GM23248 (cell line): ENCODE measurements around the gene XXYLT1. TPM values are rescaled to one million over a fixed set of nuclear protein-coding genes. Genes with fewer than 3 reads are reported as not detected.
"Not testable (repeated sequence)": the region's sequence is repeated elsewhere in the genome, so short reads cannot be mapped to it uniquely, and the experiment has no call there.

Experiments used
- DNase-seq: peaks from one replicate; pipeline ENCODE4 v3.0.0-alpha.2; 2015
- H2AFZ ChIP-seq: fragments of 200-600 bp; sonication (generic); 2 replicates; pipeline ENCODE4 v1.6.1; 2016; ENCODE audit warnings: antibody characterized with exemption
- H3F3A ChIP-seq: fragments of 200-600 bp; sonication (generic); 2 replicates; pipeline ENCODE4 v1.6.1; 2016; ENCODE audit warnings: mild to moderate bottlenecking, antibody characterized with exemption, mixed run types; ENCODE audit not compliant: insufficient read depth
- H3K27ac ChIP-seq: fragments of 200-600 bp; sonication (generic); 2 replicates; pipeline ENCODE4 v1.5.1; 2016; ENCODE audit warnings: mild to moderate bottlenecking
- H3K27me3 ChIP-seq: fragments of 200-600 bp; sonication (generic); replicated peaks from 2 replicates; pipeline ENCODE4 v1.6.1; 2016; ENCODE audit warnings: mild to moderate bottlenecking; ENCODE audit not compliant: insufficient read depth
- H3K36me3 ChIP-seq: fragments of 200-600 bp; sonication (generic); 2 replicates; pipeline ENCODE4 v1.6.1; 2016; ENCODE audit warnings: low read depth, mild to moderate bottlenecking
- H3K4me1 ChIP-seq: fragments of 200-600 bp; sonication (generic); 2 replicates; pipeline ENCODE4 v1.6.1; 2016; ENCODE audit warnings: mild to moderate bottlenecking; ENCODE audit not compliant: insufficient read depth
- H3K4me2 ChIP-seq: fragments of 200-600 bp; sonication (generic); one replicate; pipeline ENCODE4 v1.6.1; 2016; ENCODE audit warnings: mild to moderate bottlenecking; ENCODE audit not compliant: unreplicated experiment
- H3K4me3 ChIP-seq: fragments of 200-600 bp; sonication (generic); 2 replicates; pipeline ENCODE4 v1.5.1; 2016; ENCODE audit warnings: mild to moderate bottlenecking
- H3K79me2 ChIP-seq: fragments of 200-600 bp; sonication (generic); 2 replicates; pipeline ENCODE4 v1.6.1; 2016; ENCODE audit warnings: mild to moderate bottlenecking; ENCODE audit not compliant: insufficient read depth
- H3K9ac ChIP-seq: fragments of 200-600 bp; sonication (generic); 2 replicates; pipeline ENCODE4 v1.6.1; 2016; ENCODE audit warnings: mild to moderate bottlenecking
- H3K9me2 ChIP-seq: fragments of 200-600 bp; sonication (generic); 2 replicates; pipeline ENCODE4 v1.6.1; 2016; ENCODE audit warnings: mixed run types, mild to moderate bottlenecking, moderate library complexity; ENCODE audit not compliant: insufficient read depth
- H3K9me3 ChIP-seq: fragments of 200-600 bp; sonication (generic); one replicate; pipeline ENCODE4 v1.6.1; 2017; ENCODE audit warnings: low read depth
- H4K20me1 ChIP-seq: fragments of 200-600 bp; sonication (generic); 2 replicates; pipeline ENCODE4 v1.6.0; 2016; ENCODE audit not compliant: insufficient read depth
- EZH2 ChIP-seq: fragments of 200-600 bp; sonication (generic); IDR thresholded peaks from 2 replicates; pipeline ENCODE4 v1.6.1; 2018; ENCODE audit warnings: antibody characterized with exemption, mild to moderate bottlenecking; ENCODE audit not compliant: insufficient read depth, poor library complexity, severe bottlenecking
- EZH2phosphoT487 ChIP-seq: fragments of 200-600 bp; sonication (generic); IDR thresholded peaks from 2 replicates; pipeline ENCODE4 v1.6.1; 2018; ENCODE audit warnings: antibody characterized with exemption, moderate library complexity, mild to moderate bottlenecking, low read depth; ENCODE audit not compliant: insufficient read depth
- WGBS, 2 experiments: methylation state at CpG; one replicate each; pipeline ENCODE4 v1.1.6; 2015 to 2017; ENCODE audit warnings: low lambda C conversion rate in 2 of 2, low coverage in 1 of 2; ENCODE audit errors: missing lambda C conversion rate in 2 of 2; 5-methylcytosine and 5-hydroxymethylcytosine counted together
- in situ Hi-C: fragments of 300-500 bp; cut with MboI; formaldehyde crosslinking; loops from 2 replicates; pipeline ENCODE4 v1.15.0; 2020
- polyA plus RNA-seq: library from polyadenylated mRNA; unstranded; fragments of >200 nt; fragmentation: Nextera tagmentation; extraction: Ambion mirVana; gene quantifications from 2 replicates; pipeline ENCODE4 v1.2.1, GENCODE V29; 2016
- total RNA-seq: library from RNA; depleted of rRNA; stranded (reverse); fragments of >200 nt; shearing (Covaris generic); gene quantifications from 2 replicates; pipeline ENCODE4 v1.2.3, GENCODE V29; 2014

XXYLT1 gene
- total and polyA plus RNA-seq, 2 experiments from 2014 or later = 22.8 to 44.7 TPM

DNA sequence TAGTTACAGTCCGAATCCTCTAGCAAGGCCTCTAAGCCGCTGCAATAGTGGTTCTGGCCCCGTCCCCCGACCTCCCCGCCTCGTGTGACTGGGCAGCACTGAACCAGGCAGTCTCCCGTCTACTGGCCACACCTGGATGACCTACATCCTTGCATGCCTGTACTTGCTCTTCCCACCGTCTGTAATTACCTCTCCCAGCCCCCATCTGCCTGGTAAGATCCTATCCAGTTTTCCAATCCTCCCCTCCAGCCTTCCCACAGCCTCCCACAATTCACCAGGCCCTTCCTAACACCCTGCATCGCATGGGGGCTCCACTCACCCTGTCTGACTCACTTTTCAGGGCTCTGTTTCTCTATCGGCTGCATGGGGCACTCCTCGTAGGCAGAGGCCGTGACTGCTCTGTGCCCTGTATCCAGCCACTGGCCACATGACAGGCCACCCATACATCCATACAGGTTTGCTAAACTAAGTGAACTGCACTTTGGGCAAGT lies 32.8 kb downstream of the XXYLT1 start:
- in situ Hi-C loops = no loop called here
- peak overlapping the region; percentile 45 for H3K9ac ChIP-seq

DNA sequence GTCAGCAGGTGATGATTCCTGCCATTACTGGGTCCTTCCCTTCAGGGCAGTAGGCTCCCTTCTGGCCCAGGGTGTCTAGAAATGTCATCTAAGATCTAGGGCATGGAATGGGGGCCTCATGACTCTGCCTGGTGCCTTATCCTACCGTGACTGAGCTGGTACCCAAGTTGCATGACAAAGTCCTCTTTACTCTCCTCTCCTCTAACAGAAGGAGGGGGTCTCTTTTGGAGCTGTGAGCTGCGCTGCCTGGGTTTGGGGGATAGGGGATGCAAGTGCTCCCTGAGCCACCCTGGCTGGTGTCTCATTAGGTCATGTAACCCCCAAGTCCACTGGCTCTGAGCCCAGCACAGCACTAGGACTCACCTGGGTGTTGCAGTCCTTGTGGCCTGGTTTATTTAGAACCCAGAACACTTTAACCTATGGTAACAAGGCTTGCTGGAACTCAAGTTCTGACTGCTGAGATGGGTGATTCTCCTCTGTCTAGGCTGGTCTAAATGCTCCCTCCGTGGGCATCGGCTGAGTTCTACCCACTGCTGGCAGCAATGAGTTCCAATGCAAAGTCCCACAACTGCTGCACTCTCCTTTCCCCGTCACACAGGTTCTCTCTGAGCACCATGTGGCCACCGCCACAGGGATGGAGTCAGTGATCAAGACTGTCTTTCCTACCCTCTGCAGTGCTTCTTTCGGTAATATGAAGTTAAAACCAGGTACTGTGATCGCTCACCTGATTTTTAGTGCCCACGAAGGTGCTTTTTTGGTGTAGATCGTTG lies 34.0 kb downstream of the XXYLT1 start:
- H3K4me2 ChIP-seq = no peak overlapping the region
- H3K4me3 ChIP-seq = no peak overlapping the region
- no peaks in the 10 kb centered on the region for H4K20me1 ChIP-seq
- in situ Hi-C loops = no loop called here
- no peak for TF ChIP-seq EZH2
- TF ChIP-seq EZH2phosphoT487 = no peak
- H2AFZ ChIP-seq = no peak overlapping the region
- no peak overlapping the region for H3K27ac ChIP-seq
- H3K79me2 ChIP-seq = 0 out of 2 replicates have a peak, but pooled peaks cover 17% of the 10 kb centered on the region
- peaks cover 7% of the 10 kb centered on the region; the same call in 1 of the 2 replicates for H3K4me1 ChIP-seq
- no peaks in the 10 kb centered on the region for H3K27me3 ChIP-seq
- H3F3A ChIP-seq = no peaks in the 10 kb centered on the region
- no peaks in the 10 kb centered on the region for H3K9me3 ChIP-seq
- 97 to 99% methylated on average over 9 to 10 of the region's 10 CpGs for WGBS, 2 experiments
- no peaks in the 10 kb centered on the region for H3K9me2 ChIP-seq
- DNase-seq = no peak
- no peaks in the 10 kb centered on the region for H3K36me3 ChIP-seq
- no peak overlapping the region for H3K9ac ChIP-seq

More for the DNA sequence above, 32.8 kb downstream of the XXYLT1 start:
- no peaks in the 10 kb centered on the region for H3K9me3 ChIP-seq
- peak overlapping the region; percentile 56 for H2AFZ ChIP-seq
- TF ChIP-seq EZH2phosphoT487 (no peak), EZH2 (no peak)
- no peaks in the 10 kb centered on the region for H3K9me2 ChIP-seq
- 81% methylated on average over 12 of the region's 12 CpGs for WGBS, 2 experiments
- H3K27me3 ChIP-seq = no peaks in the 10 kb centered on the region
- 0 out of 2 replicates have a peak overlapping the region, but pooled peaks have one; percentile 13 for H3K27ac ChIP-seq
- H3K4me3 ChIP-seq = no peak overlapping the region
- 0 out of 2 replicates have a peak, but pooled peaks cover 25% of the 10 kb centered on the region for H3K79me2 ChIP-seq
- peak; percentile 27 for DNase-seq
- H3K4me1 ChIP-seq = peaks cover 7% of the 10 kb centered on the region; the same call in 1 of the 2 replicates
- peak overlapping the region; percentile 0 for H3K4me2 ChIP-seq
- H3K36me3 ChIP-seq = no peaks in the 10 kb centered on the region
- no peaks in the 10 kb centered on the region for H4K20me1 ChIP-seq
- H3F3A ChIP-seq = no peaks in the 10 kb centered on the region

- H3K9me3 ChIP-seq = no peaks in the 10 kb centered on the region
- no peak overlapping the region for H3K4me3 ChIP-seq
- no peak overlapping the region for H2AFZ ChIP-seq
- TF ChIP-seq EZH2 (no peak), EZH2phosphoT487 (no peak)
- no peak overlapping the region for H3K9ac ChIP-seq
- no peak for DNase-seq
- no peaks in the 10 kb centered on the region for H3F3A ChIP-seq
- H4K20me1 ChIP-seq = no peaks in the 10 kb centered on the region
- 0 out of 2 replicates have a peak, but pooled peaks cover 10% of the 10 kb centered on the region for H3K79me2 ChIP-seq
- no peaks in the 10 kb centered on the region for H3K27me3 ChIP-seq
- no peaks in the 10 kb centered on the region for H3K9me2 ChIP-seq
- H3K4me2 ChIP-seq = no peak overlapping the region
- H3K27ac ChIP-seq = no peak overlapping the region
- in situ Hi-C loops = no loop called here
- WGBS, 2 experiments = 90 to 93% methylated on average over 5 of the region's 5 CpGs
- H3K36me3 ChIP-seq = no peaks in the 10 kb centered on the region
- peaks cover 7% of the 10 kb centered on the region; the same call in 1 of the 2 replicates for H3K4me1 ChIP-seq
Measured at GRCh38 chr3:195236076-195236798, 34.7 kb downstream of the XXYLT1 start.

- H3K4me2 ChIP-seq = no peak overlapping the region
- H4K20me1 ChIP-seq = no peaks in the 10 kb centered on the region
- TF ChIP-seq EZH2 (no peak), EZH2phosphoT487 (no peak)
- no peaks in the 10 kb centered on the region for H3K4me1 ChIP-seq
- H3K27ac ChIP-seq = no peak overlapping the region
- no peaks in the 10 kb centered on the region for H3K79me2 ChIP-seq
- no peak overlapping the region for H2AFZ ChIP-seq
- H3K9me3 ChIP-seq = no peaks in the 10 kb centered on the region
- in situ Hi-C loops = no loop called here
- WGBS, 2 experiments = 97 to 100% methylated on average over 1 of the region's 1 CpG
- no peak overlapping the region for H3K9ac ChIP-seq
- H3K9me2 ChIP-seq = no peaks in the 10 kb centered on the region
- H3F3A ChIP-seq = no peaks in the 10 kb centered on the region
- no peak overlapping the region for H3K4me3 ChIP-seq
- DNase-seq = no peak
- H3K27me3 ChIP-seq = no peaks in the 10 kb centered on the region
- H3K36me3 ChIP-seq = no peaks in the 10 kb centered on the region
Measured at GRCh38 chr3:195230244-195230643, 40.7 kb downstream of the XXYLT1 start.

DNA sequence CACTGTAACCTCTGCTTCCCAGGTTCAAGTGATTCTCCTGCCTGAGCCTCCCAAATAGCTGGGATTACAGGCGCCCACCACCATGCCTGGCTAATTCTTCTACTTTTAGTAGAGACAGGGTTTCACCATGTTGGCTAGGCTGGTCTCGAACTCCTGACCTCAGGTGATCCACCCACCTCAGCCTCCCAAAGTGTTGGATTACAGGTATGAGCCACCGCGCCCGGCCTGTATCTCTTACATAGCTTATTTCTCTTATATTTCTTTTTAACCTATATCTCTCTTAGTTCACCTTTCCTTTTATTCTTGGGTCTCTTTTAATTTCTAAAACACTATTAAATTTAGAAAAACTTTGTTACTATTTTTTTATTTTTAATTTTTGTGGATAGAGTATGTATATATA lies 42.1 kb downstream of the XXYLT1 start:
- DNase-seq, H3K27me3 ChIP-seq, H3K36me3 ChIP-seq, H3K27ac ChIP-seq, H3K4me2 ChIP-seq, H3K79me2 ChIP-seq, H3K9me2 ChIP-seq, H3K9ac ChIP-seq, H3K9me3 ChIP-seq, H3F3A ChIP-seq, H3K4me3 ChIP-seq, H2AFZ ChIP-seq, in situ Hi-C loops, H4K20me1 ChIP-seq, H3K4me1 ChIP-seq: not testable (repeated sequence)
- 98% methylated on average over 5 of the region's 5 CpGs for WGBS, 2 experiments
